Fibroblast of skin of left biceps (primary cell): ENCODE data around the gene RAB3GAP2.
"Not testable (repeated sequence)": the region's sequence is repeated elsewhere in the genome, so short reads cannot be mapped to it uniquely, and the experiment has no call there.

ENCODE experiments used
- DNase-seq, 2 experiments: peaks; one replicate each; pipeline ENCODE4 v3.0.0-alpha.2; 2013; ENCODE audit warnings: low read depth in 2 of 2

The RAB3GAP2 gene

DNA sequence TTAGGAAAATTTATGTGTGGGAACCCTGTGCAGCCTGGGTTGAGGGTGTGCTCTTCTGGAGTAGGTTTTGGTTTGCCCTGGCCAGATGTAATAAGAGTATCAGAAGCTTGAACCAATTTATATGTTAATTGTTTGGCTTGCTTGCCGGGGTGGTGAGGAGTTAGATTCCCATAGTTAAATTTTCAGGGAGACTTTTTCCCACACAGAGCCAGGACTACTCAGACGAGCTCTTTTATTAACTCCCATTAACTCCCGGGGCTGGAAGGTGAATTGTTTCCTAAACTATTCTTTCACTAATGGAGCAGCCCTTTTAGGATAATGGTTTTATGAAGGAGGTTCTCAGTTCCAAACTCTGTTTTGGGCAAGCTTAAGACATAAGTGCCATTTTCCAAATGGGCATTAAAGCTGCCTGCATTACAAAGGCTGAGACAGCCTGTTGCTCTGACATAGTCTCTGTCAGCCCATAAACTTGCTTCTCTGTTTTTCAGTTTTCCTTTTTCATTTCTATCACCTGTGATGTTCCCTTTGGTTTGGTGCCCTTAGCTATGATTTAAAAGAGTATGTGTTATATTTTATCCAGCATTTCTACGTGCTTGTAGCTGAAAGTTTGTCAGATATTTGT, 18.0 kb upstream of the RAB3GAP2 start:
- DNase-seq, result no peak

DNA sequence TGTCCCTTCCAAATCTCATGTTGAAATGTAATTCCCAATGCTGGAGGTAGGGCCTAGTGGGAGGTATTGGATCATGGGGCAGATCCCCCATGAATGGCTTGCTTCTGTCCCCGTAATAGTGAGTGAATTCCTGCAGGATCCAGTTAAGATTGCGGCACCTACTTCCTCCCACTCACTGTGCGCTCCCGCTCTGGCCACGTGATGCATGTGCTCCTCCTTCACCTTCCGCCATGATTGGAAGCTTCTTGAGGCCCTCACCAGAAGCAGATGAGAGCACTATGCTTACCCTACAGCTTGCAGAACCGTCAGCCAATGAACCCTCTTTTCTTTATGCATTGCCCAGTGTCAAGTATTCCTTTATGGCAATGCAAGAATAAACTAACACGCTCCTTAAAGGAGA, 14.9 kb upstream of the RAB3GAP2 start:
- no peak for DNase-seq

DNA sequence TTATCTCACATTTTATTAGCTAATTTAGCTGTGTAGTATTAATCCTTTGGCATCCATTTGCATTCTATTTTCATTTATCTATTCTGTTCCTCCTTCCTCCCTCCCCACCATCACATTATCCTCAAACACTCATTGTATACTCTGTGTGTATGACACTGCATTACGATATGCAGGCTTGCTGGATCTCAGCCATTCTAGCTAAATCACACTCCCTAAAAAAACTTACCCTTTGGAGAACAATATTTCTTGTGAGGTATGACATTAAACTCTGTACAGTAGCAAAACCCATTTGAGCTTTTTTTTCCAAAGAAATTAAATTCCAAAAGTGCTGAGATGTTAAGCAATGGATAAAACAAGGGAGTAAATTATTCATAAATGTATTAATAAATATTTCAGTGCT, 11.4 kb upstream of the RAB3GAP2 start:
- no peak for DNase-seq

- DNase-seq, result no peak
These were observed 8.9 kb upstream of the RAB3GAP2 start for GRCh38 chr1:220281159-220281574.

DNA sequence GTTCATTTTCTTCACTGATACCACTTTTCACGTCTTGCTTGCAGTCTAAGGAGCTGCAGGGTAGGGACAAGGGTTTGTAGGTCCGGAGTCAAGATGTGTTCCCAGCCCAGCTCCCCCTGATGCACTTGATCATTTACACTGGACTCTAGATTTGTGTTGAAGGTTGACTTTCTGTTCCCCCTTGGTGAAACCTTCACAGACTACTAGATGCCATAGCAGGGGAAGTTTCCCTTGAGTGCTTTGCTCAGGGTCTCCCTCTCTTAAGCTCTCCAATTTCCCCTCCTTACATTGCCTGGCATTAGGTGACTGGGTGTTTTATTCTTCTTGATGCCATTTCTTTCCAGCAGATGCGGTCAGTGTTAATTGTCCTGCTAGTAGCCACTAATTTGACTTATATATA, 8.0 kb upstream of the RAB3GAP2 start:
- no peak for DNase-seq

GRCh38 chr1:220278991-220279390, 6.7 kb upstream of the RAB3GAP2 start:
- no peak for DNase-seq

DNA sequence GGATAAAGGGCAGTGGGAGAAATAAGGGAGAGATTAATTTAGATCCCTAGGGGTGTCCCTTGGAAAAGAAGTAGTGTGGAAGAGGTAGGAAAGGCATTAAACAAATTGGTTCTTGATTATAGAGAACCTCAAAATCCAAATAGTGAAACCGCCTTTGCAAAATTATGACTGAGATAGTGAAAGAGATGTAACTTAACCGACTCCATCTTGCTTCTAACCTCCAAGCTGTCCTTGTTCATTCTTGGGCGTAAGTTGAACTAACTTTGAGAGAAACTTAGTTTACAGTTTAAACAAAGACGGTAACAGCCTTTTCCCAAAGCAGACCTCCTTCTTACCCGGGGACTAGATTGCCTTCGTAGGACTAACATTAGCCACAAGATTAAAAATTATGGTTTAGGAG, 3.2 kb upstream of the RAB3GAP2 start:
- DNase-seq, result no peak

DNA sequence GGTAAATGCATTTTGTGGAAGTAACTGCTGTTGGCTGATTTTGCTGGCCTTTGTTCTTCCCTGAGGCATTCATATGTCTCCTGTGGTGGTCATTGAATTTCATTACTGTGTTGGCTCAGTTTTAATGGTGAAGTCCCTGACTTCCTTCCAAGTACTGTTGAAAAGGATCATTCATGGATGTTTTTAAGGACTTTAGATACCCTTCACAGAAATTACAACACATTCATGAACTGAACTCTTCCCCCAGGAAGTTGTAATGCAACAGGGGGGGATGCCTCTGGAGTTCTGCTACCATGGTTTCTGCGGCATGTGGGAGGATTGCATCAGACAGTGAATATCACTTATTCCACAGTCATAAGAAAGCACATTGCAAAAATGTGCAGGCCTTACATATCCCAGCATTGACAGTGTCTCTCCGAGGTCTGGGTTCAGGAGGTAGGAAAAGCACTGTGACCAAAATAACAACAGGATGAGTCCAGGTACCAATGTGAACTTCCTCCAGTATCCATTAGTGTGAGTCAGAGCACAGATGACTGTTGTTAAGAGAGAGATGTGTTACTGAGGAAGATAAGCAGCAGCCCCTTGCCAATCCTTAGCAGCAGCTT, 2.1 kb upstream of the RAB3GAP2 start:
- DNase-seq, result peak; percentile 40 to 61

DNA sequence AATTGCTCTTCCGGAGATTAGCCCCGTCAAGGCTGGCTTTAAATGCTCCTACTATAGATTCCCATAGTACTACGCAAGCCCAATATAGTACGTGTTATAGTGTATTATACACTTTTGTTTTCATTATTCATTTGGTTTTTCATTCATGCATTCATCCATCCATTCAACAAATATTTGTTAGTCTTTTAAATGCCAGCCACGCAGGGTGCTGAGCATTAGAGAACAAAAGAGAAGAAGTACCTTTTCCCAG, 513 bp upstream of the RAB3GAP2 start:
- DNase-seq, result no peak

DNA sequence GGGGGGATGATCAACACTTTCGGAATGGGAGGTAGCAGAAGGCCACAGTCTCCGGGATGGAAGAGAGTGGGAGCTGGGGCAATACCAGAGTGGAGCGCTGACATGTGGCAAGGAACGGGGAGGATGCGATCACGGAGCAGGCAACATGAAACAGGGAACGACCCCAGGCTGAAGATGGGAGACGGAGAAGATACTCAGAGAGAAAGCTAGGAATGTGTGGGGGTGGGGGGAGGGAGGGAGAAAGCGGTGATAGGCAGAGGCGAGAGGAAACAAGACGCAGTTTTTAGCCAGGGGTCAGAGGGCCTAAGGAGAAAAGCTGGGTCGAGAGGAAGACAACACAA, 577 bp downstream of the RAB3GAP2 start:
- no peak for DNase-seq

DNA sequence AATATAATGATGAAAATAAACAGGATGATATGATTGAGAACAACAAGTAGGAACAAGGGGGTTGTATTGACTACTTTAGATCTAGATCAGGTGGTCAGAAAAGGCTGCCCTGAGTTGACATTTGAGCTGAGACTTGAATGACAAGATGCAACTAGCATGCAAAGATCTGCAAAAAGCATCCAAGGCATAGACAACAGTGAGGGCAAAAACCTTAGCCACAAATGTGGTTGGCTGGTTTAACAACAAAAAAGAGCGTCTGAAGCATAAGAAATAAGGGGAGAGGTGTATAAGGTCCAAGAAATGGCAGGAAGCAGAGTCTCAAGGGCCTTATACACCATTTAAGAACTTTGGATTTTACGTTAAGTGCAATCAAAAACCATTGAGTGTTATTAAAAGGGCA, 3.2 kb downstream of the RAB3GAP2 start:
- DNase-seq, result no peak

DNA sequence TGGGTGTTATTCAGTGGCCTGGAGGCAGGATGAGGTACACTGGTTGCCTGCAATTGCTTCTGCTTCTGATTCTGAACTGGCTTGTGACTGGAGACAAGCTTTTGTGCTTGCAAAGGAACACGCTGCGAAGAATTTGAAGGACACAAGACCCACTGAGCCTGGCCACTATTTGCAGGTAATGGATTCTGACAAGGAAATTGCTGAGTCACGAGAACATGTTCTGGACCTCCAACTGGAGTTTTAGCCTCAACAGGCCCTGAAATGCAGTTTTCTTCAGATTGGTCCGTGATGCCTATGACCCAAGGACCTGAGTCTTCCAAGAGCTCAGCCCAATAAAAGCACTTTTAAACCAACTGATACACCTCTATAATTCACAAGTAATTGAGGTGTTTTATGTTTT, 4.6 kb downstream of the RAB3GAP2 start:
- no peak for DNase-seq

- not testable (repeated sequence) for DNase-seq
These were observed 12.0 kb downstream of the RAB3GAP2 start for GRCh38 chr1:220260228-220260627.

- DNase-seq, result not testable (repeated sequence)
These were observed 12.5 kb downstream of the RAB3GAP2 start for GRCh38 chr1:220259756-220260155.

DNA sequence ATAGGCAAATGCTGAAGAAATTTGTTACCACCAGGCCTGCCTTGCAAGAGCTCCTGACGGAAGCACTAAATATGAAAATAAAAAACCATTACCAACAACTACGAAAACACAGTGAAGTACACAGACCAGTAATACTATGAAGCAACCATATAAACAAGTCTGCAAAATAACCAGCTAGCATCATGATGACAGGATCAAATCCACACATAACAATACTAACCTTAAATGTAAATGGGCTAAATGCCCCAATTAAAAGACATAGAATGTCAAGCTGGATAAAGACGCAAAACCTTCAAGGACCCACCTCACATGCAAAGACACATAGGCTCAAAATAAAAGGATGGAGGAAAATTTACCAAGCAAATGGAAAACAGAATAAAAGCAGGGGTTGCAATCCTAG, 16.1 kb downstream of the RAB3GAP2 start:
- DNase-seq, result not testable (repeated sequence)

DNA sequence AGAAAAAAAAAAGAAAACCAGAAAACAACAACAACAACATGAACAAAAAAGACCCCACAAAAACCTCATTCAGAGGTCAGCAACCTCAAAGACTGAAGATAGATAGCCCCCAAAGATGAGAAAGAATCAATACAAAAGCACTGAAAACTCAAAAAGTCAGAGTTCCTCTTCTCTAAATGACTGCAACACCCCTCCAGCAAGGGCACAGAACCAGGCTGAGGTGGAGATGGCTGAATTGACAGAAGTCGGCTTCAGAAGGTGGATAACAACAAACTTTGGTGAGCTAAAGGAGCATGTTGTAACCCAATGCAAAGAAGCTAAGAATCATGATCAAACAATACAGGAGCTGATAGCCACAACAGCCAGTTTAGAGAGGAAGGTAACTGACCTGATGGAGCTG, 17.0 kb downstream of the RAB3GAP2 start:
- no peak for DNase-seq

DNA sequence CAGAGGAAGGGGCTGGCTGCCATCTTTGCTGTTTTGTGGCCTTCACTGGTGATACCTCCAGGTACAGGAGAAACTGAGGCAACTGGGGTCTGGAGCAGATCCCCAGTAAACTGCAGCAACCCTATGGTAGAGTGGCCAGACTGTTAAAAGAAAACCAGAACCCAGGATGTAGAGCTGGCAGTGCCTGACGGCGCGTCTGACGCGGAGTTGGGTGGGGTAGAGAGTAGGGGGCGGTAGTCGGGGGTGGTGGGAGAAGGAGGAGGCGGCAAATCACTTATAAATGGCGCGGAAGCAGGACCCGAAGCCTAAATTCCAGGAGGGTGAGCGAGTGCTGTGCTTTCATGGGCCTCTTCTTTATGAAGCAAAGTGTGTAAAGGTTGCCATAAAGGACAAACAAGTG, 19.0 kb downstream of the RAB3GAP2 start:
- DNase-seq, result not testable (repeated sequence)

DNA sequence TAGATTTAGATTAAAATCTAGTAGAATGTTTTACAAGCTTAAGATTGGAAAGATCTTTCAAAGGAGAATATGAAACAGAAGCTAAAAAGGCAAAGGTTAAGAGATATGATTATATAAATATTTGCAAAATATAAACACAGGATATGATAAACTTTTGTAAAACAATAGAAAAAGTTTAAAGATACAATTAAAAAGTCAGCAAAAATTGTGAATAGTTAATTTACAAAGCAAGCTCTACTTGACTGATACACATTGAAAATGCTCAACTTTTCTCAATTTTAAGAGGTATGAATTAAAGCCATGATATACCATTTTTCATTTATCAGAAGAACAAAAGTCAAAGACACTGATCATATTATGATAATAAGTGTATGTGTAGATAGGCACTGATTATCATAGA, 21.0 kb downstream of the RAB3GAP2 start:
- DNase-seq, result no peak

DNA sequence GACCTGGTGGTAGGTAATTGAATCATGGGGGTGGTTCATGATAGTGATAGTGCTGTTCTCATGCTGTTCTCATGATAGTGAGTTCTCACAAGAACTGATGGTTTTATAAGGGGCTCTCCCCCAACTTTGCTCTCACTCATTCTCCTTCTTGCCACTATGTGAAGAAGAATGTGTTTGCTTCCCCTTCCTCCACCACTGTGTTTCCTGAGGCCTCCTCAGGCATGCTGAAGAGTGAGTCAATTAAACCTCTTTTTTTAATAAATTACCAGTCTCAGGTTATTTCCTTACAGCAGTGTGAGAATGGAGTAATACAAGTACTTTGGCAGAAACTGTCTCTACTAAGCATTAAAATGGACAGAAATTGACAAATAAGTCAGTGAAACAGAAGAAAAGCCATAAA, 21.6 kb downstream of the RAB3GAP2 start:
- DNase-seq, result no peak

GRCh38 chr1:220249522-220249921, 22.7 kb downstream of the RAB3GAP2 start:
- no peak for DNase-seq

DNA sequence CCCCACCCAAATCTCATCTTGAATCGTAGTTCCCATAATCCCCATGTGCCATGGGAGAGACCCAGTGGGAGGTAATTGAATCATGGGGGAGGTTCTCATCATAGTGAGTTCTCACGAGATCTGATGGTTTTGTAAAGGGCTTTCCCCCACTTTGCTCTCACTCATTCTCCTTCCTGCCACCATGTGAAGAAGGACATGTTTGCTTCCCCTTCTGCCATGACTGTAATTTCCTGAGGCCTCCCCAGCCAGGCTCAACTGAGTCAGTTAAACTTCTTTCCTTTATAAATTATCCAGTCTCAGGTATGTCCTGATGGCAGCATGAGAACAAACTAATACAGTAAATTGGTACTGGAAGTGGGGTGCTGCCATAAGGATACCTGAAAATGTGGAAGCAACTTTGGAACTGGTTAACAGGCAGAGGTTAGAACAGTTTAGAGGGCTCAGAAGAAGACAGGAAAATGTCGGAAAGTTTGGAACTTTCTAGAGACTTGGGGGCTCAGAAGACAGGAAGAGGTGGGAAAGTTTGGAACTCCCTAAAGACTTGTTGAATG, 23.5 kb downstream of the RAB3GAP2 start:
- DNase-seq, result not testable (repeated sequence)

DNA sequence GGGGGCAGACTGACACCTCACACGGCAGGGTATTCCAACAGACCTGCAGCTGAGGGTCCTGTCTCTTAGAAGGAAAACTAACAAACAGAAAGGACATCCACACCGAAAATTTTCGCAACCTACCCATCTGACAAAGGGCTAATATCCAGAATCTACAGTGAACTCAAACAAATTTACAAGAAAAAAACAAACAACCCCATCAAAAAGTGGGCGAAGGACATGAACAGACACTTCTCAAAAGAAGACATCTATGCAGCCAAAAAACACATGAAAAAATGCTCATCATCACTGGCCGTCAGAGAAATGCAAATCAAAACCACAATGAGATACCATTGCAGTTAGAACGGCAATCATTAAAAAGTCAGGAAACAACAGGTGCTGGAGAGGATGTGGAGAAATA, 26.4 kb downstream of the RAB3GAP2 start:
- DNase-seq, result not testable (repeated sequence)

DNA sequence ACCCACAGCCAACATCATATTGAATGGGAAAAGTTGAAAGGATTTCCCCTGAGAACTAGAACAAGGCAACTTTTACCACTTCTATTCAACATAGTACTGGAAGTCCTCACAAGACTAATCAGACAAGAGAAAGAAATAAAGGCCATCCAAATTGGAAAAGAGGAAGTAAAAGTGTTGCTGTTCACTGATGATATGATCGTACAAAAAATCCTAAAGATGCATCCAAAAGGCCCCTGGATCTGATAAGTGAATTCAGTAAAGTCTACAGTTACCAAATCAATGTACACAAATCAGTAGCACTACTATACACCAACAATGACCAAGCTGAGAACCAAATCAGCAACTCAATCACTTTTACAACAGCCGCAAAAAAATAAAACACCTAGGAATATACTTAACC, 28.3 kb downstream of the RAB3GAP2 start:
- DNase-seq, result no peak

DNA sequence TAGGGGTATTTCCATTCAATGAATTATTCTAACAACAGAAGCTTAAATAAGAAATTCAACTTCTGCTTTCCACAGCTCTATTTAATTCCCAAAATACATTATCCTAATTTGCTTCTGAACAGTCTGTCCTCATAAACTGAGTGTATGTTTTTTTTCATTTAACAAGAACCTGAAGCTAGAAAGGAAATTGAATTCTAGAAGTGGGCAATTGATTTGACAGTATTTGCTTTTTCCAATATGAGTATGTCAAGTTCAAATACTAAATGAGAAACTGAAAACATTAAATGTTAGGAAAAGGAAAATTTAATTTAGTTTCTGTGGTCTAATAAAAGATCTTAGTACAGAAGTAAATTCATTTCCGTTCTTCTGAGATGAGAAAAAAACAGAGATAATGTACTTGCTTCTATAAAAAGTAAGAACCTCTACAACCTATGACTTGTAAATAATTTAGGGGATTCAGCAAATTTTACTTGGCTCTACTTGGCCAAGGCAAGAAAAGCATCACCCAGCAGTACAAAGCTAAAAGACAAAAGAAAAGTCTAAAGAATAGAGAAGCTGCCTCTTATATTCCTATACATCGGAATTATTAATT, 31.1 kb downstream of the RAB3GAP2 start:
- no peak for DNase-seq
